Measurements from ENCODE around the gene TMEM92.
"Not testable (repeated sequence)": the region's sequence is repeated elsewhere in the genome, so short reads cannot be mapped to it uniquely, and the experiment has no call there.

The TMEM92 gene

GRCh38 chr17:50262001-50262794 is 12.1 kb upstream of the TMEM92 start:
- DNase-seq (ENCODE audit: low spot score): peak; percentile 10

- peak; percentile 8 for DNase-seq (ENCODE audit: low spot score)
Measured at GRCh38 chr17:50263331-50264262, 10.7 kb upstream of the TMEM92 start.

- peak; percentile 13 for DNase-seq (ENCODE audit: low spot score)
Measured at GRCh38 chr17:50264263-50265113, 9.8 kb upstream of the TMEM92 start.

- no peak for DNase-seq (ENCODE audit: low spot score)
Measured at GRCh38 chr17:50265212-50265611, 9.1 kb upstream of the TMEM92 start.

- DNase-seq (ENCODE audit: low spot score): peak; percentile 3
Measured at GRCh38 chr17:50265690-50266315, 8.5 kb upstream of the TMEM92 start.

GRCh38 chr17:50266384-50267073 is 7.7 kb upstream of the TMEM92 start:
- peak; percentile 7 for DNase-seq (ENCODE audit: low spot score)

- peak; percentile 4 for DNase-seq (ENCODE audit: low spot score)
Measured at GRCh38 chr17:50267074-50267841, 7.0 kb upstream of the TMEM92 start.

GRCh38 chr17:50268026-50268425 is 6.2 kb upstream of the TMEM92 start:
- no peak for DNase-seq (ENCODE audit: low spot score)

GRCh38 chr17:50268743-50269275 is 5.5 kb upstream of the TMEM92 start:
- DNase-seq (ENCODE audit: low spot score): peak; percentile 7

GRCh38 chr17:50269477-50270434 is 4.5 kb upstream of the TMEM92 start:
- DNase-seq (ENCODE audit: low spot score): peak; percentile 85

GRCh38 chr17:50270435-50271362 is 3.6 kb upstream of the TMEM92 start:
- peak; percentile 3 for DNase-seq (ENCODE audit: low spot score)

- DNase-seq (ENCODE audit: low spot score): not testable (repeated sequence)
Measured at GRCh38 chr17:50271363-50271750, 2.9 kb upstream of the TMEM92 start.

GRCh38 chr17:50272246-50272645 is 2.0 kb upstream of the TMEM92 start:
- no peak for DNase-seq (ENCODE audit: low spot score)

GRCh38 chr17:50272711-50273653 is 1.3 kb upstream of the TMEM92 start:
- DNase-seq (ENCODE audit: low spot score): peak; percentile 79

GRCh38 chr17:50273654-50274040 is 619 bp upstream of the TMEM92 start:
- DNase-seq (ENCODE audit: low spot score): no peak

- DNase-seq (ENCODE audit: low spot score): no peak
Measured at GRCh38 chr17:50274897-50275221, 593 bp downstream of the TMEM92 start.

- DNase-seq (ENCODE audit: low spot score): no peak
Measured at GRCh38 chr17:50275279-50275678, 1.0 kb downstream of the TMEM92 start.

All from HuH-7 (cell line).